SK-N-SH treated with all-trans-retinoic acid at 6 μM for 48 hours (cell line): Measurements from ENCODE around the gene VEGFB.

Source experiments
- ATAC-seq: fragments of 200-7000 bp; cut with Tn5 transposase; 3 replicates; pipeline ENCODE4 v1.9.1; 2020; ENCODE audit warnings: mild to moderate bottlenecking, moderate library complexity
- CSDC2 ChIP-seq: fragments of 250-450 bp; sonication (Bioruptor Pico); IDR thresholded peaks from 2 replicates; pipeline ENCODE4 v1.5.0; 2020; ENCODE audit warnings: mild to moderate bottlenecking, moderate library complexity
- ESRRG ChIP-seq: fragments of 250-450 bp; sonication (Bioruptor Pico); IDR thresholded peaks from 2 replicates; pipeline ENCODE4 v1.6.1; 2021; ENCODE audit warnings: mild to moderate bottlenecking
- PATZ1 ChIP-seq: fragments of 250-450 bp; sonication (Bioruptor Pico); IDR thresholded peaks from 2 replicates; pipeline ENCODE4 v1.8.0; 2020; ENCODE audit warnings: mild to moderate bottlenecking, moderate library complexity, borderline replicate concordance
- POU6F1 ChIP-seq: fragments of 250-450 bp; sonication (Bioruptor Pico); IDR thresholded peaks from 2 replicates; pipeline ENCODE4 v1.8.0; 2021; ENCODE audit warnings: low read depth, mild to moderate bottlenecking, moderate library complexity, borderline replicate concordance
- PPARA ChIP-seq: fragments of 250-450 bp; sonication (Bioruptor Pico); IDR thresholded peaks from 2 replicates; pipeline ENCODE4 v1.5.0; 2020; ENCODE audit warnings: mild to moderate bottlenecking, borderline replicate concordance
- SNAI2 ChIP-seq: fragments of 250-450 bp; sonication (Bioruptor Pico); IDR thresholded peaks from 2 replicates; pipeline ENCODE4 v1.5.0; 2020; ENCODE audit warnings: mild to moderate bottlenecking, moderate library complexity
- TCF4 ChIP-seq: fragments of 250-450 bp; sonication (Bioruptor Pico); IDR thresholded peaks from 2 replicates; pipeline ENCODE4 v1.8.0; 2021; ENCODE audit warnings: mild to moderate bottlenecking, moderate library complexity, borderline replicate concordance
- ZC3H10 ChIP-seq: fragments of 250-450 bp; sonication (Bioruptor Pico); IDR thresholded peaks from 2 replicates; pipeline ENCODE4 v1.5.1; 2021; ENCODE audit warnings: mild to moderate bottlenecking, moderate library complexity
- ZFP3 ChIP-seq: fragments of 250-450 bp; sonication (Bioruptor Pico); IDR thresholded peaks from 2 replicates; pipeline ENCODE4 v1.5.0; 2020; ENCODE audit warnings: mild to moderate bottlenecking, moderate library complexity
- ZNF565 ChIP-seq: fragments of 450-650 bp; formaldehyde crosslinking; conservative IDR thresholded peaks from 2 replicates; pipeline ENCODE4 v1.5.0; 2020; ENCODE audit warnings: low read depth, mild to moderate bottlenecking, moderate library complexity
- ZNF8 ChIP-seq: fragments of 450-650 bp; formaldehyde crosslinking; IDR thresholded peaks from 2 replicates; pipeline ENCODE4 v1.5.0; 2020; ENCODE audit warnings: mild to moderate bottlenecking, moderate library complexity
- TF ChIP-seq, protein P1 (sequence below): fragments of 250-450 bp; sonication (Bioruptor Pico); IDR thresholded peaks from 2 replicates; pipeline ENCODE4 v1.5.0; 2020; ENCODE audit warnings: mild to moderate bottlenecking, moderate library complexity

VEGFB gene

DNA sequence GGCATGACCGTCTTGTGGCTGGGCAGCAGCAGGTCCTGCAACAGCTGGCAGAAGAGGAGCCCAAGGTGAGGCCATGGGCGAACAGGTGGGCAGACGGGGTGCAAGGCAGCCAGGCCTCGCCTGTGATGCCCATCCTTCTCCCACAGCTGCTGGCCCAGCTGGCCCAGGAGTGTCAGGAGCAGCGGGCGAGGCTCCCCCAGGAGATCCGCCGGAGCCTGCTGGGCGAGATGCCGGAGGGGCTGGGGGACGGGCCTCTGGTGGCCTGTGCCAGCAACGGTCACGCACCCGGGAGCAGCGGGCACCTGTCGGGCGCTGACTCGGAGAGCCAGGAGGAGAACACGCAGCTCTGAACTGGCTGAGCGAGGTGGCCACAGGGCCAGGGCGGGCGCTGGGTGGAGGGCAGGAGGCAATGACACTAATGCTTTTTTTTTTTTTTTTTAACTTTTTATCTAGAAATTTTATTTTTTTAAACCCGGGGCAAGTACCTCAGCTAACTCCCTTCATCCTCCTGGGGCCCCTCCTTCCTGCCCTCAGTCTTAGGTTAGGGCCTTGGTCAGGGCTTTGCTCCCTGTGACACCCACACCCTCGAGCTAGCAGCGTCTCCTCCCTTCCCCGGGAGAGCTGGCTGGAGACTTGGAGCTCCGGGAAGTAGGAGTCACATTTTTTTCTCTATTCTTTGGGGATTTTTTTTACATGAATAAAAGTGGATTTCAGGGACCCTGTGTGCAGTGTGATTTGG is 33.0 kb downstream of the VEGFB start:
- TF ChIP-seq ZC3H10 (CRISPR knock-in tag) (no peak), TCF4 (CRISPR knock-in tag) (no peak)
- no peak for ATAC-seq

DNA sequence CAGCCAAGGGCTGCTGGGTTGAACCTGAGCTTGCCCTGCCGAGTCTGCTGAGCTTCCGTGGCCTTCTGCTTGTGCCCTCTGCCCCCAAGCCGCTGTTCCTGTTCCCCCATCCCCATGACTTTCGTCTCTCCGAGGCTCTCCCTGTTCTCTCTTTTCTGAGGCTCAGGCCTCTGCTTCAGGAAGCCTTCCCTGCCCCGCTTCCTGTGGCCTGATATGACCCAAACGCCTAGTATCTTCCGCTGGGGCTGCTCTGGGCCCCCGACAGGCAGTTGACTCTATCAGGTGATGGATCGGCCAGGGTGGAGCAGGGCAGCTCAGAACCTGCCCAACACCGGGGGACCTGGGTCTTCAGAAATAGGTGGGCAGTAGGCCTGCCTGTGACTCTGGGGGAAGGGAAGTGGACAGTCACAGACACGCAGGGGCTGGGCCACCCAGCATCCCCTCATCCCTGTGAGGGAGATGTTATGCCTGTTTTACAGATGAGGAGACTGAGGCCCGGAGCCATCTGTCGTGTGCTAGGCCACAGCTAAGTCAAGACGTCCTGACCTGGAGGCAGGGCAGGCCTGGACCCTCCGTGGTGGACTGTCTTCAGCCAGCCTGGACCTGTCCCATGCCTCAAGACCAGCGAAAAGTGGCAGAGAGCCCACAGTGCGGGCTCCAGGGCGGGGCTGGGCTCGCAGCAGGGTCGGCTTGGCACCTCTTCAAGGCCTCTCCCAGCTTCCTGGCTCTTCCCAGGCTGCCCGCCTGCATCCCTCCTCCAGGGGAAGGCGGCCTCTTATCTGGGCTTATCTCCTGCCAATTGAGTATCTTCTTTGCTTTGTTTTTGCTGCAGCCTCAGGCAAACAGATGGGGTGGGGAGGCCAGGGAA is 33.9 kb downstream of the VEGFB start:
- TF ChIP-seq ESRRG (CRISPR knock-in tag): no peak
- no peak for TF ChIP-seq ZNF8
- no peak for TF ChIP-seq POU6F1 (CRISPR knock-in tag)
- TF ChIP-seq SNAI2 (CRISPR knock-in tag): no peak
- 0 out of 2 replicates have a peak, but pooled peaks have one; percentile 19 for TF ChIP-seq PPARA (CRISPR knock-in tag)
- 0 out of 2 replicates have a peak, but pooled peaks have one; percentile 14 for TF ChIP-seq CSDC2 (CRISPR knock-in tag)
- TF ChIP-seq TCF4 (CRISPR knock-in tag): 0 out of 2 replicates have a peak, but pooled peaks have one; percentile 40
- 0 out of 2 replicates have a peak, but pooled peaks have one; percentile 29 for TF ChIP-seq ZFP3 (CRISPR knock-in tag)
- ATAC-seq: peak; percentile 7

DNA sequence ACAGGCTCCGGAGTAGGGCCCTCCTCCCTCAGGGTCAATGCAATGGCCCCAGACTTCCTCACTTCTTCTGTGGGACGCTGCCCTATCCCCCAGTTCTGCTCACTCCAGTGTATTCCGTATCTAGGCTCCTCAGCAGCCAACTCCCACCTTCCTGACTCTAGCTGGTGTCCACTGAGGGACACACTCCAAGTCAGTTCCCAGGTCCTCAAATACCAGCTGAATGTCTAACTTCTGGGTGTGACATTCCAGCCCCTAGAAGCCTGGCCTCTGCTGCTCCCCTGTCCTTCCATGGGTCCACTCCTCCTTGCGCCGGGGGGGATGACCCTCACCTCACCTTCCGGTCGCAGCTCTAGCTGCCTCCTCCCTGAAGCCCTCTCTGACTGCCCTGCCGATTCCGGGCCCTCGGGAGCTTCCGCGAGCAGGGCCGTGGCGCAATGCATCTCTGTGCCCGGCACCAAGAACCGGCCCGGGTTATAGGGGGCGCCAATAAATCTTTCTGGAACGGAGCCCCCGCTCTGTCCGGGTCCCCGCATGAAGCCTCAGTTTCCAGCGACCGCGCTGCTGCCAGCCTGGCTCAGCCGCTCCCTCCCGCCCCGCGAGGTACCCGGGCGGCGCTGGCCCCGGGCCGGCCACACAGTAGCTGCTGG is 34.6 kb downstream of the VEGFB start:
- TF ChIP-seq ZNF565 (CRISPR knock-in tag) (no peak), PATZ1 (CRISPR knock-in tag) (peak; percentile 60)
- peak; percentile 8 for ATAC-seq

DNA sequence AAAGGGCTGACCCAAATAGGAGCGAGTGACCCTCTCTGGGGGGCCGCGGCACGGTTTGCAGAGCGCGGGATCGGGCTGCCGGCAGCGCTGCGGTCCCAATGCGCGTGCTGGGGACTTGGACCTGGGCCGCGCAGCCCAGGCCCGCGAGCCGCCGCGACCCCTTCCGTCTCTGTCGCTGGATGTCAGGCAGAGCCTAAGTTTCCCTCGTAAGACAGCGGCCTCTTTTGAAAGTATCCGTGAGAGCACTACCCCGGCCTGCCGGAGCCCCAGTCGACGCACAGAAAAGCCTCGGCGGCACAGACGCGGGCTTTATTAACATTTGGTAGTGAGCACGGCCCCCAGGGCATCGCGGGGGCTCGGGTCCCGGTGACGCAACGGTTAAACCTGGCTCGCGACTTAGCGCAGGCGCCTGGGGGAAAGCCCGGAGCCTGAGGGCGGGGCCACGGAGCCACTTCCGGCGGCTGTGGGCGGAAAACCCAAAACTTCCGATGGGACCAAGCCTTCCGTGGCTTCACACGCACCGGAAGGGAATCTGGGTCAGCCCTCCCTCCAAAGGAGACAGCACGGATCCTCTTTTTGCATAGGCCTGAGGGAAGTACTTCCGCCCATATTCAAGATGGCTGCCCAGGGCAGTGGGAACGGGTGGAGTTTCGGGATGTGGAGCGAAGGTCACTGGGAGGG is 35.3 kb downstream of the VEGFB start:
- TF ChIP-seq, protein P1, sequence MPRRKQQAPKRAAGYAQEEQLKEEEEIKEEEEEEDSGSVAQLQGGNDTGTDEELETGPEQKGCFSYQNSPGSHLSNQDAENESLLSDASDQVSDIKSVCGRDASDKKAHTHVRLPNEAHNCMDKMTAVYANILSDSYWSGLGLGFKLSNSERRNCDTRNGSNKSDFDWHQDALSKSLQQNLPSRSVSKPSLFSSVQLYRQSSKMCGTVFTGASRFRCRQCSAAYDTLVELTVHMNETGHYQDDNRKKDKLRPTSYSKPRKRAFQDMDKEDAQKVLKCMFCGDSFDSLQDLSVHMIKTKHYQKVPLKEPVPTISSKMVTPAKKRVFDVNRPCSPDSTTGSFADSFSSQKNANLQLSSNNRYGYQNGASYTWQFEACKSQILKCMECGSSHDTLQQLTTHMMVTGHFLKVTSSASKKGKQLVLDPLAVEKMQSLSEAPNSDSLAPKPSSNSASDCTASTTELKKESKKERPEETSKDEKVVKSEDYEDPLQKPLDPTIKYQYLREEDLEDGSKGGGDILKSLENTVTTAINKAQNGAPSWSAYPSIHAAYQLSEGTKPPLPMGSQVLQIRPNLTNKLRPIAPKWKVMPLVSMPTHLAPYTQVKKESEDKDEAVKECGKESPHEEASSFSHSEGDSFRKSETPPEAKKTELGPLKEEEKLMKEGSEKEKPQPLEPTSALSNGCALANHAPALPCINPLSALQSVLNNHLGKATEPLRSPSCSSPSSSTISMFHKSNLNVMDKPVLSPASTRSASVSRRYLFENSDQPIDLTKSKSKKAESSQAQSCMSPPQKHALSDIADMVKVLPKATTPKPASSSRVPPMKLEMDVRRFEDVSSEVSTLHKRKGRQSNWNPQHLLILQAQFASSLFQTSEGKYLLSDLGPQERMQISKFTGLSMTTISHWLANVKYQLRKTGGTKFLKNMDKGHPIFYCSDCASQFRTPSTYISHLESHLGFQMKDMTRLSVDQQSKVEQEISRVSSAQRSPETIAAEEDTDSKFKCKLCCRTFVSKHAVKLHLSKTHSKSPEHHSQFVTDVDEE: peak; percentile 17; the same call in 1 of the 2 replicates
- TF ChIP-seq PATZ1 (CRISPR knock-in tag) (peak; percentile 64; the same call in 1 of the 2 replicates), ZFP3 (CRISPR knock-in tag) (no peak)
- TF ChIP-seq, all 23 proteins: peak for 2
- ATAC-seq: peak; percentile 87
